Measurements from ENCODE around the gene S1PR1.
A peak's percentile ranks its signal among the peaks of the same experiment; 100 is the strongest.

The S1PR1 gene

GRCh38 chr1:101237229-101237837, 514 bp downstream of the S1PR1 start:
- no peak for TF ChIP-seq ZNF274 (IDR thresholded peaks at IDR 0.05; ENCODE audit: low read depth, low read length)
- peak overlapping the region; percentile 99 for H3K4me3 ChIP-seq (ENCODE audit: low read length)

- peak overlapping the region; percentile 95 for H3K4me3 ChIP-seq (ENCODE audit: low read length)
- no peak for TF ChIP-seq ZNF274 (IDR thresholded peaks at IDR 0.05; ENCODE audit: low read depth, low read length)
Observed at GRCh38 chr1:101238031-101238628, 1.3 kb downstream of the S1PR1 start.

- TF ChIP-seq ZNF274 (IDR thresholded peaks at IDR 0.05; ENCODE audit: low read depth, low read length): no peak
- H3K4me3 ChIP-seq (ENCODE audit: low read length): peak overlapping the region; percentile 95; the same call in 1 of the 2 replicates
Observed at GRCh38 chr1:101238681-101239094, 1.9 kb downstream of the S1PR1 start.

GRCh38 chr1:101239095-101240040, 2.5 kb downstream of the S1PR1 start:
- H3K4me3 ChIP-seq (ENCODE audit: low read length): peak overlapping the region; percentile 95; the same call in 1 of the 2 replicates
- no peak for TF ChIP-seq ZNF274 (IDR thresholded peaks at IDR 0.05; ENCODE audit: low read depth, low read length)

GRCh38 chr1:101240041-101240430, 3.2 kb downstream of the S1PR1 start:
- no peak for TF ChIP-seq ZNF274 (IDR thresholded peaks at IDR 0.05; ENCODE audit: low read depth, low read length)

GRCh38 chr1:101241485-101242225, 4.8 kb downstream of the S1PR1 start:
- no peak overlapping the region for H3K4me3 ChIP-seq (ENCODE audit: low read length)
- no peak for TF ChIP-seq ZNF274 (IDR thresholded peaks at IDR 0.05; ENCODE audit: low read depth, low read length)

More at GRCh38 chr1:101240041-101240430, 3.2 kb downstream of the S1PR1 start:
- peak overlapping the region; percentile 17; the same call in 1 of the 2 replicates for H3K4me3 ChIP-seq (ENCODE audit: low read length)

- H3K4me3 ChIP-seq (ENCODE audit: low read length): no peak overlapping the region
- no peak for TF ChIP-seq ZNF274 (IDR thresholded peaks at IDR 0.05; ENCODE audit: low read depth, low read length)
Observed at GRCh38 chr1:101242324-101243050, 5.7 kb downstream of the S1PR1 start.

GRCh38 chr1:101243751-101244150, 6.9 kb downstream of the S1PR1 start:
- no peak for TF ChIP-seq ZNF274 (IDR thresholded peaks at IDR 0.05; ENCODE audit: low read depth, low read length)
- H3K4me3 ChIP-seq (ENCODE audit: low read length): no peak overlapping the region

- H3K4me3 ChIP-seq (ENCODE audit: low read length): no peak overlapping the region
- no peak for TF ChIP-seq ZNF274 (IDR thresholded peaks at IDR 0.05; ENCODE audit: low read depth, low read length)
Observed at GRCh38 chr1:101244842-101245241, 8.0 kb downstream of the S1PR1 start.

GRCh38 chr1:101245246-101245927, 8.6 kb downstream of the S1PR1 start:
- H3K4me3 ChIP-seq (ENCODE audit: low read length): no peak overlapping the region
- TF ChIP-seq ZNF274 (IDR thresholded peaks at IDR 0.05; ENCODE audit: low read depth, low read length): no peak

- peak overlapping the region; percentile 45; the same call in 1 of the 2 replicates for H3K4me3 ChIP-seq (ENCODE audit: low read length)
- TF ChIP-seq ZNF274 (IDR thresholded peaks at IDR 0.05; ENCODE audit: low read depth, low read length): no peak
Observed at GRCh38 chr1:101247404-101248287, 10.8 kb downstream of the S1PR1 start.

GRCh38 chr1:101250222-101250621, 13.4 kb downstream of the S1PR1 start:
- no peak for TF ChIP-seq ZNF274 (IDR thresholded peaks at IDR 0.05; ENCODE audit: low read depth, low read length)
- no peak overlapping the region for H3K4me3 ChIP-seq (ENCODE audit: low read length)

All from GM08714 (cell line).